Measurements from ENCODE around the gene SNORC.
A peak's percentile ranks its signal among the peaks of the same experiment; 100 is the strongest.
"Not testable (repeated sequence)": the region's sequence is repeated elsewhere in the genome, so short reads cannot be mapped to it uniquely, and the experiment has no call there.

Gene SNORC

DNA sequence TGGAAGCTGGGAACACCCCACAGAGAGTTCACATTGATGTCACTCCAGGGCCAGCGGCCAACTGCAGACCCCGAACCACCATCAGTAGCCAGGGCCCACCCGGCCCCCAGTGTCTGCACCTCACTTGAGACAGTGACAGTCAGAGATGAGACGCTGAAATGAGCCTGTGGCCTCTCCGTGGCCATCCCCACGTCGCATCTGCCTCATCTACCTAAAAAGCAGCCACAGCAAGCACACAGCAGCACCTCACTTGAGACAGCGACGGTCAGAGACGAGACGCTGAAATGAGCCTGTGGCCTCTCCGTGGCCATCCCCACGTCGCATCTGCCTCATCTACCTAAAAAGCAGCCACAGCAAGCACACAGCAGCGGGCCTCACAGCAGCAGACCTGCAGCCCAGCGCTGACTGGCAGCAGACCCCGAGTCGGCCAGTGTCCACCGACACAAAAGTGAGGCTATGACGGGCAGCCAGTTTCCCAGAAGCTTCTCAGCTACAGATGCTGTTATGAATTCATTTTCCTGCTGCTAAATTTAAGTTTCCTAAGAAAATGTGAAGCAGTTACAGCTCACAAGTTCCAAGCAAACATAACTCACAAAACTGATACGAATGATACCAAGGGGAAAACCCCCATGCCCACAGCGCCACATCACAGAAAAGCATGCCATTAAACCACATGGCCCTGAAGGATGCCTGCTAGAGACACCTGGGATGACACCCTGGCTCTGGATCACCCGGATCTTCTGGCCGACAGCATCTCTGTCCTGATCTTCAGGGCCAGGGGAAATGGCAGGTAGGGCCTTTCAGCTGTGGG is 27.7 kb downstream of the SNORC start:
- DNase-seq, result no peak

DNA sequence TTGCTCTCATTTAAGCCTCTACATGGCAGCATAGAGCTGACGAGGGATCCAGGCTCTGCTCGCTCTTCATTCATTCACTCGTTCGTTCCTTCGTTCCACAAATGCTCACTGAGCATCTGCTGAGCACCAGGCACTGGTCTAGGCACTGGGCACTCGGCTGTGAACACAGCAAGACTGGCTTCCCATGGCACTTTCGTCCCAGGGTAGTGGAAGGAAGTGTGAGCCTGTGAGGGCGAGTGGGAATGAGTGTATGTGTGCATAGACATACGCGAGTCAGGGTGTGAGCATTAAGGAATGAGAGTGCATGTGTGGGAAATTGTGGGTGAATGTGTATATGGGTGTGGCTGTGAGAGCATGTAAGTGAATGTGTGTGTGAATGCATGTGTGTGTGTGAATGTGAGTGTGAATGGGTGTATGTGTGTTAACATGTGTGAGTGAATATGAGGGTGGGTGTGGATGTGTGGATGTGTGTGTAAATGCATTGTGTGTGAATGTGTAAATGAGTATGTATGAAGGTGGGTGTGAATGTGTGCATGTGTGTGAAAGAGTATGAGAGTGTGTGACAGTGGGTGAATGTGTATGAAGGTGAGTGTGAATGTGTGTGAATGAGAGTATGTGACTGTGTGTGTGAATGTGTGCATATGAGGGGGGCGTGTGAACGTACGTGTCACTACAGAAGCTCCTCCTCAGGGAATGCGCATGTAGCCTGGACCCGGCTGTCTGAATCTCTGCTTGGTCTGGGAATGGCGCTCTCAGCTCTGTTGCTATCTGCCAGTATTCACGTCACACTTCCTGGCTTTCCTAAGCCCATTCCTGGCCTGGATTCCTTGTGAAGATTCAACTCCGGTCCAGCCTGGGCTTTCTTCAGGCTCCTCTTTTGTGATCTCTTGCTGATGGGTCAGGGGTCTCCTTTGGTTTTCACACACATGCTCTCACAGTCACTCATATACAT is 28.8 kb downstream of the SNORC start:
- DNase-seq, result no peak

DNA sequence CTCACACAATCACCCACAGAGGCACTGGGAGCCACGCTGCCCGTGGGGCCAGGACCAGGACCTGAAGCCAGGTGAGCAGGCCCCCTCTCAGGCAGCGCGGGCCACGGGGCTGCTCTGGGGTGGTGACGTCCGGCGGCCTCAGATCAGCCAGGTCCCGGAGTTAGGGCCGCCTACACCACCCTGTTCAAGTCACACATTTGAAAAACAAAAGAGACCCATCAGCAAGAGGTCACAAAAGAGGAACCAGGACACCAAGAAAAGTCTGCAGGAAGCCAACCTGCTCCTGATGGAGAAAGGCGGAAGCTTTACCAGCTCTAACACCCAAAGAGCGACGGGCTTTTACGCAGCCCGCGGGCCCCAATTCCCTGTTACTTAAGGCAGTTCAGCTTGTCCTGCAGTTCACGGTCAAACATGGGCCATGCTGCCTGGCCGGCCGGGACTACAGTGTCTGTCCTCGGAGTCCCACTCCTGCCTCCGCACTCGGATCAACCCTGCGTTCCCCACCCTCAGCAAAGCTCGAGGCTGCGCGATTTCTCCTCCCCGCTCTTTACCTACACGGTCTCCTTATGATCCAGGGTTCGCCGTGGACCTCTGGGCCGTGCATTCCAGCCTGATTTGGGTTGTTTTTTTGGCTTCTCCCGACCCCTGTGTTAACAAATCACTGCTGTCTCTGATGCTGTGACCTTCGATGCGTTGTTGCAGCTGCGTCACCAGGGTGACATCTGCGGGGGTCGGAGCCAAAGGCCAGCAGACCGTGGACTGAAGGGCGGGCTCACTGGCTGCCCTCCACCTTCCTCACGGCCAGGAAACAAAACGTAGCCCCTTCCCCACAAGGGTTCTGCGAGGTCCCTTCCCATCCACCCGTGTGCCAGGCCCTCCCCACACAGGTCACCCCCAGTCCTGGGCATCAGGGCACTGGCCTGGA is 31.0 kb downstream of the SNORC start:
- no peak for DNase-seq

DNA sequence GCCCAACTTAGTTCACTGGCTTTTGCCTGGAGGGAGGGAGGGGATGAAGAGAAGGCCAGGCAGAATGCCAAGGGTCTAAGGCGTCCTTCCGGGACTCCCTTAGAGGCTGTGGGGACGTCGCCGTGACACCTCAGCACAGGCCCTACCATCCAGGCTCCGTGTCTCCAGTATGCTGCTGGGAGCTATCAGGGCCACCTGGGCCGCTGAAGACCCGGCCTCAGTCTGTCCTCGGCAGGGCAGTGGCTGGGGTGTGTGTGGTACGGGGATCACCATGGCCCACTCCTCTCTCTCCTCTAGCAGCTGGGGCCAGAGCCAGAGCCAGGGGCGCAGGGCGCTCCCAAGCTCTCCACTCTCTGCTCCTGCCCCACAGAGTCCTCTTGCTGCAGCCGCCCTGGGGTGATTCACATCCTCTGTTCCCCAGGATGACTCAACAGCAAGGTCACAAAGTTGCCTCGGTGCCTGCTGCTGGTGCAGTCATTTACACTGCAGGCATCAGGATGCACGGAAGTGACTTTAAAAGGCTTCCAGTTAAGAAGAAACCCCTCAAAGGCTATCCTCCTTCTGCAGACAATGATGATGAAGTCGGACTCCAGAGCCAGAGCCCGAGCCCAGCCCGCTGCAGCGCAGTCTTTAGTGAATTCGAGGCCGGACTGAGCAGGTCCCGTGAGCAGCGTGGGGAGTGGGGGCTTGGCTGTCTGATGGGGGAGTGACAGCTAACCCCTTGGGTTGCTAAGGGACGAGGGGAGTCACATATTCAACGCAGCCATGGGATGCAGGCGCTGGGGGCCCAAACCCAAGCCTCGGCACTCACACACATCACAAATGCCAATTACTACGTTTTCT is 31.9 kb downstream of the SNORC start:
- peak in 1 of 2 donors; percentile 40 for DNase-seq

DNA sequence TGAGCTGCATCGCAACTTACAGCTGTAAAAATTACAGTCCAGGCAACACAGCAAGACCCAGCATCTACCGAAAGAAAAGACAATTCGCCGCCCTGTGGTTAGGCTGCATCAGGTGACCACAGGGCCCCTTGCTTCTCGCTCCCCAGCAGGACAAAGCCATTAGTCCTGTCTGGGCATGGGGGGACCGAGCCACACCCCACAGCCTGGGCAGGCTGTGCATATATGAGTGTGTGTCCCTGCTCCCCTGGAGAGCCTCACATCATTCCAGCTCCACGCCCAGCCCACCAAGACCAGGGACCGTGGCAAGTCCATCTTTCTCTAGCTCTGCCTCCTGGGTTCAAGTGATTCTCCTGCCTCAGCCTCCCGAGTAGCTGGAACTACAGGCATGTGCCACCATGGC is 33.9 kb downstream of the SNORC start:
- no peak for DNase-seq

DNA sequence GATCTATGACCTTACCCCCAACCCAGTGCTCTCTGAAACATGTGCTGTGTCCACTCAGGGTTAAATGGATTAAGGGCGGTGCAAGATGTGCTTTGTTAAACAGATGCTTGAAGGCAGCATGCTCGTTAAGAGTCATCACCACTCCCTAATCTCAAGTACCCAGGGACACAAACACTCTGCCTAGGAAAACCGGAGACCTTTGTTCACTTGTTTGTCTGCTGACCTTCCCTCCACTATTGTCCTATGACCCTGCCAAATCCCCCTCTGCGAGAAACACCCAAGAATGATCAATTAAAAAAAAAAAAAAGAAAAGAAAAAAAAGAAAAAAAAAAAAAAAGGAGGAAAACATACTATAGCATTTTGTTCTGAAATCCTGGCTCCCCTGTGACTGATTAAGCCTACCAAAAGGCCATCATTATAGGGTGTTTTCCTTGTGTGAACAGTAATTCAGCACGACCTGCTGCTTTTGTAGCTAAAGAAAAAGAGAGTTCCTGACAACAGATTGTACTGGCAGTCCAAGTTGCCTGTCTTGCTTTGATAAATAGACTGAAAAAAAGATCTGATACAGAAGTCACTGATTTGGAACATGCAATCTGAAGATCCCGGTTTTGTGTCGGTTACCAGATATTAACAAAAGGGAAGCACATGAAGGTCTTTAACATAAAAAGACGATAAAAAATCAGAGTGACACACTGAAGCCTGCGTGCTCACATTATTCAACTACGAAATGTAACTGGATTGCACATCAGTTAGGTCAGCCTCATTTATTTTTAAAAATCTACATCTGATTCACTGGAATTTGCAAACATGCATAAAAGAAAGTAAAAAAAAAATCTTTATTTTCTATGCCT is 37.0 kb downstream of the SNORC start:
- not testable (repeated sequence) for DNase-seq

DNA sequence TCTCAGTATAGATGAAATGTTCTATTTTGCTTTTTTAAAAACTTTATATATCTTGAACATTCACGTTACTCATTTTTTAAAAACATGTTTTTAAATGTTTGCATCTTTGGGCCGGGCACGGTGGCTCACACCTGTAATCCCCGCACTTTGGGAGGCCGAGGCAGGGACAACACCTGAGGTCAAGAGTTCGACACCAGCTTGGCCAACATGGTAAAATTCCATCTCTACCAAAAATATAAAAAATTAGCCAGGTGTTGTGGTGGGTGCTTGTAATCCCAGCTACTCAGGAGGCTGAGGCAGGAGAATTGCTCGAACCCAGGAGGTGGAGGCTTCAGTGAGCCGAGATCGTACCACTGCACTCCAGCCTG is 37.6 kb downstream of the SNORC start:
- not testable (repeated sequence) for DNase-seq

DNA sequence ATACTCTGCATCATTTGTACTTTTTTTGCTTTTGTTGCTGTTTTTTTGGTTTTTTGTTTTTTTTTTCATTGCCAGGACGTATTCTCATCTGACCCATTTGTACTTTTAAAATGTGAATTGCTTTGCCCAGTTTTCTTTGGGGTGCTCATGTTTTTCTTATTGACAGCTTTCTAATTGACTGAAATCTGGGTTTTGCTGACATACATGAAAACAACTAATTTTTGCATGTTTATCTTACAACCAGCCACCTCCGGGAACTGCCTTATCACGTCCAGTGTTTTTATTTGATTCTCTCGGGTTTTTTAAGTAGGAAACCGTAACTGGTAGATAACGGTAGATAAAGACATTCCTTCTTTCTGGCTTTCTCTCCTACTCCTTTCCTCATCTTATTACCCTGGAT is 38.6 kb downstream of the SNORC start:
- DNase-seq, result no peak

DNA sequence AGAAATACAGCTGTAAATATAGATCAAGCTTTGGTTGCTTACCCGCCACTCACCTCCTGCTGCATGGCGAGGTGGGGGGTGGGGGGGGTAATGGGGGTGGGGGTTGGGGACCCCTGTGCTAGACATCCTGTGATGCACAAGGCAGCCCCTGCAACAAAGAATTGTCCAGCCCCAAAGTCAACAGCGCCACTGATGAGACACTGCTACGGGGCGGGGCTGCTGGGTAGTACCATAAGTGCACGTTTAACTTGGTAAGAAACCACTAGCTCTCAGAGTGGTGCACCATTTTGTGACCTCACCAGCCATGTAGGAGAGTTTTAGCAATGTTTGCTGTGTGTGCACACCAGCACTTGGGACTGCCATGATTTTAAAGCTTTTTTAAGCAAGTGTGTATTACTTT is 40.3 kb downstream of the SNORC start:
- no peak for DNase-seq

DNA sequence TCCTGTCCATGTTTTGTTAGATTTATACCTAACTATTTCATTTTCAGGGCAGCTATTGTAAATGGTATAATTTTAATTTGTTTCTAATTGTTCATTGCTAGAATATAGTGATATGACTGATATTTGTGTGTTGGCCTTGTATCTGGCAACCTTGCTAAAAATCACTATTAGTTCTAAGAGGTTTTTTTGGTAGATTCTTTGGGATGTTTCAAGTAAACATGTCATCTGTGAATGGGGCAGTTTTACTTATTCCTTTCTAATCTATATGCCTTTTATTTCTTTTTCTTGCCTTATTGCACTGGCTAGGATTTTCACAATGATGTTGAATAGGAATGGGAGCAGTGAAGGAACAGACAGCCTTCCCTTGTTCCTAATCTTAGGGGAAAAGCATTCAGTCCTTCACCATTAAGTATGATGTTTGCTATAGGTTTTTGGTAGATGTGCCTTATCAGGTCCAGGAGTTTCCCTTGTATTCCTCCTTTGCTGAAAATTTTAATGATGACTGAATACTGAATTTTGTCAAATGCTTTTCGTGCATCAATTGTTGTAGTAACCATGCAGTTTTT is 41.7 kb downstream of the SNORC start:
- no peak for DNase-seq

DNA sequence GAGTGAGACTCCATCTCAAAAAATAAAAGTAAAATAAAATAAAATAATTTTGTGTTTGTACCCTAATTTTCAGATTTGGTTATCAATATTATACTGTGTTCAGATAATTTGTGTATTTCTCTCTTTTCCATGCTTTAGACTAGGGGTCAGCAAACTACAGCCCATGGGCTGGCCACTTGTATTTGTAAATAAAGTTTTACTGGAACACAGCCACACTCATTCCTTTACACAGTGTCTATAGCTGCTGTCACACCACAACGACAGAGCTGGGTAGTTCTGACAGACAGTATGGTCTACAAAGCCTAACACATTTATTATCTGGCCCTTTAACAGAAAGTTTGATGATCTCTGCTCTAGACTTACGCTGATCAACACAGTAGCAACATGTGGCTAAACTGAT is 43.8 kb downstream of the SNORC start:
- no peak for DNase-seq

DNA sequence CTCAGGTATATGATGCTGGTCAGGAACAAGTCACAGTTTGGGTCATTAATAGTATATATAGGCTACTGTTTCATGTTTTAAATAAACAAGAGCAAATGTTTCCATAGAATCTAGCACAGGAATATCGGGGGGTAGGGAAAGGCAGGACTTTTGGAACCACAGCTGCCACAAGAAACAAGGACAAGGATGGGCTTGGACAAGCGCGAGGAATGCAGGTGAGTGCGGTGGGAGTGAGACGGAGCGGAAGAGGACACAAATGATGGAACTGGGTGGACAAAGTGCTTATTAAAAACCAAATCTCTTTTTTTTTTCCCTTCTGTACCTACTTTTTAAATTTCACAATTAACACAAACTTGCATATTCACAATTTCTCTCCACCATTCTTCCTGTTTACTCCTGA is 49.1 kb downstream of the SNORC start:
- DNase-seq, result no peak

DNA sequence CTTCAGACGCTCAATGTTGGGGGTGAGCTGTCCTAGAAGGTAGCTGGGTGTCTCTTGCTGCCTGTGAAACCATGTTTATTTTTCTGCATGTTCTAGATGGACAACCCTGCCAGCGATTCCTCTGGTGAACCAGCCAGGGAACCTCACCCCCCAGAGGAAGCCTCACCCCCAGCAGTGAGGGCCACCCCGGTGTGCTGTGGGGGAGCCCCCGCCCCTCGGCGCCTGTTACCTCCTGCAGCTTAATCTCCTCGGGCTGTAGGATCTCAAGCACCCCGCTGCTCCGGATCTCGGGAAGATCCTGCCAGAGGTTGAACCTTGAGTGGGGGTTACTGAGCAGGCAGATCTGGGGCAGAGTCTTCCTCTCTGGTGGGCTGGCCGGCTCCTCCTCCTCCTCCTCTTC is 50.0 kb downstream of the SNORC start:
- no peak for DNase-seq

DNA sequence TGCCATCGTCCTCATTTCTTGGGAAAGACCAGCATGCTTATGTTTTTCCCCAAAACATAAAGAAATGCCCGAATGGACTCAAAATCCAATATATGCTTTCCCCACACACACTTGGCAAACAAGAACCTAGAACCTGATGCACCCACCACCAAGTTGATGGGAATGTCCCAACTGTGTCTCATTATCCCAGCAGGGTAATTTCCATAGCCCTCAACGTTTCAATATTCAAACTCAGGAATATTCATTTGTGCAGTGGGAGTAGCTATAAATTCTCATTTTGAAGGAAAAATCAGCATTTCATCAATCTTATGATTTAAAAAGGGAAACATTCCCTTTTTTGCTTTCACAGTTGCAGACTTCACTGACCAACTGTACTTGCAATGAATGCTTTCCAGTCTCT is 50.7 kb downstream of the SNORC start:
- no peak for DNase-seq

DNA sequence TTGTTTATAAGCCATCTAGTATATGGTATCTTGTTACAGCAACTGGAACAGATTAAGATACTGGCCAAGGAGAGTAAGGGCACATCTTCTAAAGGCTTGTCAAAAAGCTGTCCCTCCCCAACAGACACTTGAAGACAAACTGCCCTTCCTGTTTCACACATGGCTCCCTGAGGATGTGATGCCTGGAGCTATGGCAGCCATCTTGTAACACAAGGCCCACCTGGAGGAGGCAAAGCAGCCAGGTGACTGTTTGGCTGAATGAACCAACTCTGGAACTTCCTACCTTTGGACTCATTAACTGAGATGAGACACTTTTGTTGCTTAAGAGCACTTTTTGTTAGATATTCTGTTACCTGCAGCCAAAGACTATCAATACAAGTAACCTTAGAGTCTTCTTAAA is 54.4 kb downstream of the SNORC start:
- DNase-seq, result no peak

DNA sequence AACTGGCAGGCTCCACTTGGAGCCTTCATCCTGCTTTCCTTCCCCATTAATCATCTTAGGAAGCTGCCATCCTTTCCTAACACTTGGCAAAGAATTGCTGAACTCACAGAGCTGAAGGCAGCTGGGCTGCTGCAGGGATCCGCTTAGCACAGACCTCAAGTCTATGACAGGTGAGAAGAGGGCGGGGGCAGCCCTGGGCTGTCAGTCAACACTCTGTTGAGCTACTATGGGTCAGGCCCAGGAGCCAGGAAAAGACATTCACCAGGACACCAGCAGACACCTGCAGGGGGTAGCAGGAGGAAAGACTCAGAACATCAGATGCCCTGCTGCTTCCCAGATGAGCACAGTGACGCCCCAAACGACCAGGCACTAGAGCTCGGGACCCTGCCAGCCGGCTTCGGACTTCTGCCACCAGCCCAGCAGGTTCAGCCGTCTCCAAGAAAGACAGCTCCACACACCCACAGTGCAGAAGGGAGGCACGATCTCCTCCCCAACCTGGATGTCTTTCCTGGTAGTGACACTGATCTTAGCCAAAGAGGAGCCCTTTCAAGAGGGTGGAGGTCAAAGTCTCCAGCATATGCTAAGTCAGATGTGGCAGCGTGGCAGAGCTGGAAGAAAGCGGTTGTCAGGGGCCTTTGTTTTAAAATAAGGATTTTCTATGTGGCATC is 55.2 kb downstream of the SNORC start:
- DNase-seq, result no peak

DNA sequence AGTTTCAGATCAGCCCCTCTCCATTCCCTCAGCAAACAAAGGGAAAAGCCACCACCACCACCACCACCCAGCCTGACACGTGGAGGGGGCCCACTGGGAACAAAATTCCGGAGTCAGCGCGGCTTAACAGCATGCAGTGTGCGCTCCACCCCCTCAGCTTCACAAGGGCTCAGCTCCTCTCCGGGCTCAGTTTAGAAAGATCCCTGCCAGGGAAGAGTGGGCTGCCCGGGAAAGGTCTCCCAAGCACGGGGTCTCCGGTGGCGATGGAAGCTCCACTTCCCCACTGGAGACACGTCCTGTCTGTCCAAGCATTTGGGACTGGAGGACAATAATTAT is 55.7 kb downstream of the SNORC start:
- DNase-seq, result no peak

DNA sequence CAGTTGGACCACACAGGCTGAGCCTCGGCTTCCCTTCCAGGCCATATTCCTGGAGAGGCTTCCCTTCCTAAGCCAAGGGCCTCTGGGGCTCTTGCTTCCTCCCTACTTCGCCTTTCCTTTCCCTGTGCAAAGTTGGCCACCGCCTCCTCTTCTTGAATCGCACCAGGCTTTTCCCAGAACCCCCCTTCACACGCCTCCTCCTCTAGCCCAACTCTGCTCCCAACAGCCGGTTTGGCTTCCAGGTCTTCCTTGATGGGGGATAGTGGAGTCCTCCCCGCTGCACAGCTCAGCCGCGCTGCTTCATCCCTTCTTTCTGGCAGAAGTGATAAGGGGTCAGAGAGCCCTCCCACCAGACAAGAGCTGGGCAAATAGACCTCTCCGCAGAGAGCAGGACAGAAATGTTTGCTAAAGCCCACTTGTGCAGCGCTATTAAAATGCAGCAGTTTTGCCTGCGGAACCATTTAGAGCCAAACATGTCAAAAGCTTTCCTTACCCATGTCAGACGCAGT is 56.4 kb downstream of the SNORC start:
- DNase-seq, result no peak

DNA sequence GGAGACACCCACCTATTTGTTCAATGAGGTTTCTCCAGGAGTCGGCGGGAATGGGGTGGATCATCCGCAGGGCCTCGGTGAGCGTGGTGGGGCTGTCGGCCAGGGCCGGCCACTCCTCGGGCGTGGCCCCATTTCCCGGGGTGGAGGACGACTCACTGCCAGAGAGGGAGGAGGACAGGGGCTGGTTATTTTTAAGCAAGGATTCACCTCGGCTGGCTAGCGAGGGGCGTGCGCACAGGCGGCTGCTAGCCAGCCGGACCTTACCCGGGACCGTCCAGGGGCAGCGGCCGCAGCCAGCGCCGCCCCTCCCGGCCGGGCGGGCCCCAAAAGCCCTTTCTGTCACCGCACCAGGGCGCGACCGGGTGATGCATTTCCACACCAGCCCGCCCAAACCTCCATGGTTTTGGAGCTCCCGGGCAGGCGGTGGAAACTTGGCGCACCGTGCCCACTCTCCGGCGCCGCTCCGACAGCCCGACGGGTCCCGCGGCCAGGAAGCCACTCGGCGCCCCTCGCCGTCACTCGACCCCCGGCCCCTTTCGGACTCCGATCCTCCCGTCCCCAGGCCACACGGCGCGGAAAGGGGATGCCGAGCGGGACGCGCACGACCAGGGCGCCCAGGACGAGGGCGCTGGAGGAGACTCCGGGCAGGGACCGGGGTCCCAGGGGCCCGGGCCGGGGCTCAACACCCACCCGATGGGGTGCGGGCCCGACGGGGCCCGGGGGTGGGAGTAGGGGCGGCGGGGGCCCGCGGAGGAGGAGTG is 57.1 kb downstream of the SNORC start:
- DNase-seq, result no peak

Data from CD4-positive, alpha-beta T cell treated with Interleukin-4 for 1 hour (primary cell).